Endothelial cell of umbilical vein (primary cell): ENCODE data around the gene PRSS56. TPM values are rescaled to one million over a fixed set of nuclear protein-coding genes. Genes with fewer than 3 reads are reported as not detected.

Experiments
- BruUV-seq: library from RNA; stranded (reverse); fragments of 400-500 nt; replicated peaks from 2 replicates; lab custom pipeline; 2021; lab: Mats Ljungman, UMichigan
- CTCF ChIA-PET: fragments of 300-600, 350-600 bp; sonication (Branson Sonifier 250); formaldehyde crosslinking; loops from one replicate; lab custom pipeline; 2021; ENCODE audit warnings: antibody characterized with exemption, inconsistent platforms; lab: Charles Lee
- POLR2A ChIA-PET: fragments of 300-600, 350-600 bp; sonication (Branson Sonifier 250); formaldehyde crosslinking; loops from one replicate; lab custom pipeline; 2021; ENCODE audit warnings: antibody characterized with exemption, inconsistent platforms; lab: Charles Lee
- DNase-seq: peaks from one replicate; pipeline ENCODE4 v3.0.0-alpha.2; 2011; ENCODE audit warnings: low read depth, low spot score
- FAIRE-seq: peaks from 2 replicates; lab custom pipeline; 2011; peaks lifted over from hg19 to GRCh38; lab: Jason Lieb, UNC
- H2AFZ ChIP-seq: 2 replicates; pipeline ENCODE4 v1.6.0; 2012; ENCODE audit warnings: low read depth, low read length, control low read depth, inconsistent platforms
- H3K27ac ChIP-seq: 2 replicates; pipeline ENCODE4 v1.5.1; 2011; ENCODE audit warnings: low read depth, mild to moderate bottlenecking, control low read depth, low read length, moderate library complexity; ENCODE audit not compliant: insufficient read depth
- H3K27me3 ChIP-seq, 2 experiments: 2 replicates each; pipeline versions ENCODE4 v1.6.0 to v1.6.1; 2011; ENCODE audit warnings: low read length in 2 of 2, mixed read lengths in 1 of 2; ENCODE audit not compliant: control insufficient read depth in 2 of 2, insufficient read depth in 2 of 2
- H3K36me3 ChIP-seq, 2 experiments: 2 replicates in 1 of 2; 3 replicates in 1 of 2; pipeline ENCODE4 v1.5.1; 2011; ENCODE audit warnings: low read length in 2 of 2, mild to moderate bottlenecking in 1 of 2, moderate library complexity in 1 of 2; ENCODE audit not compliant: control insufficient read depth in 2 of 2, insufficient read depth in 2 of 2; ENCODE audit errors: extremely low read depth in 1 of 2
- H3K4me1 ChIP-seq: 3 replicates; pipeline ENCODE4 v1.5.1; 2011; ENCODE audit warnings: mild to moderate bottlenecking, low read length; ENCODE audit not compliant: control insufficient read depth, insufficient read depth; ENCODE audit errors: extremely low read depth
- H3K4me2 ChIP-seq: 2 replicates; pipeline ENCODE4 v1.6.1; 2011; ENCODE audit warnings: low read length, control low read depth, mixed read lengths; ENCODE audit not compliant: insufficient read depth
- H3K4me3 ChIP-seq, 3 experiments: fragments of 200-600 bp in 1 of 3; sonication (generic), shearing (Covaris generic) in 1 of 3; replicated peaks in 1 of 3; 2 replicates each; pipeline ENCODE4 v1.5.1; 2011 to 2016; ENCODE audit warnings: control low read depth in 3 of 3, low read length in 3 of 3, mild to moderate bottlenecking in 2 of 3, inconsistent platforms in 1 of 3, low read depth in 1 of 3, moderate library complexity in 1 of 3; ENCODE audit not compliant: insufficient read depth in 1 of 3
- H3K79me2 ChIP-seq: 2 replicates; pipeline ENCODE4 v1.6.0; 2012; ENCODE audit warnings: low read length, inconsistent platforms; ENCODE audit not compliant: control insufficient read depth, insufficient read depth
- H3K9ac ChIP-seq: replicated peaks from 2 replicates; pipeline ENCODE3; 2011; ENCODE audit warnings: low read length, control low read depth; ENCODE audit not compliant: insufficient read depth; ENCODE audit errors: extremely low read depth
- H3K9me1 ChIP-seq: replicated peaks from 3 replicates; pipeline ENCODE4 v1.6.0; 2011; ENCODE audit warnings: mild to moderate bottlenecking, low read length; ENCODE audit not compliant: control insufficient read depth, insufficient read depth; ENCODE audit errors: extremely low read depth
- H3K9me3 ChIP-seq: replicated peaks from 2 replicates; pipeline ENCODE4 v1.5.1; 2012; ENCODE audit warnings: low read length, inconsistent platforms; ENCODE audit not compliant: control insufficient read depth, insufficient read depth
- H4K20me1 ChIP-seq: replicated peaks from 2 replicates; pipeline ENCODE3; 2011; ENCODE audit warnings: mild to moderate bottlenecking, low read length; ENCODE audit not compliant: control insufficient read depth, insufficient read depth; ENCODE audit errors: extremely low read depth
- EZH2 ChIP-seq: IDR thresholded peaks from 2 replicates; pipeline ENCODE4 v1.6.1; 2012; ENCODE audit warnings: borderline replicate concordance, low read depth, mild to moderate bottlenecking, moderate library complexity, low read length, inconsistent platforms; ENCODE audit not compliant: severe bottlenecking
- FOS ChIP-seq: IDR thresholded peaks from 2 replicates; pipeline ENCODE4 v1.6.1; 2011; ENCODE audit warnings: mild to moderate bottlenecking, low read length, moderate library complexity, borderline replicate concordance; ENCODE audit not compliant: insufficient read depth
- GATA2 ChIP-seq: IDR thresholded peaks from 2 replicates; pipeline ENCODE4 v1.7.0; 2011; ENCODE audit warnings: low read depth, mild to moderate bottlenecking, moderate library complexity, mixed read lengths, low read length; ENCODE audit not compliant: insufficient read length, insufficient read depth
- JUN ChIP-seq: IDR thresholded peaks from 2 replicates; pipeline ENCODE4 v1.6.1; 2011; ENCODE audit warnings: borderline replicate concordance, low read depth; ENCODE audit not compliant: insufficient read length, insufficient read depth
- MYC ChIP-seq: IDR thresholded peaks from one replicate; pipeline ENCODE4 v1.6.1; 2011; ENCODE audit warnings: mild to moderate bottlenecking, low read depth, low read length
- POLR2A ChIP-seq: IDR thresholded peaks from 2 replicates; pipeline ENCODE4 v1.6.1; 2012; ENCODE audit warnings: low read depth, mild to moderate bottlenecking, control low read depth, low read length
- POLR2AphosphoS5 ChIP-seq: IDR thresholded peaks from 2 replicates; pipeline ENCODE4 v1.6.1; 2012; ENCODE audit warnings: low read depth, mild to moderate bottlenecking, control low read depth, low read length, moderate library complexity; ENCODE audit not compliant: insufficient read depth
- dilution Hi-C: fragments of 300-500 bp; cut with MboI; formaldehyde crosslinking; loops from one replicate; pipeline ENCODE4 v1.15.0; 2019; ENCODE audit warnings: low sequenced_read_pairs; ENCODE audit not compliant: extremely low pct_ligation_motif_present
- intact Hi-C: fragments of 100-400 bp; cut with micrococcal nuclease; formaldehyde crosslinking; loops from one replicate; pipeline ENCODE4 v1.10.0; 2022
- polyA plus RNA-seq, 4 experiments: library from polyadenylated mRNA; depleted of rRNA in 3 of 4; stranded (reverse) in 3 of 4; unstranded in 1 of 4; fragments of >200 nt; gene quantifications; 2 replicates each; pipeline versions ENCODE4 v1.2.1 to v1.2.3, GENCODE V29; 2011 to 2012; ENCODE audit warnings: missing spikeins in 1 of 4
- total RNA-seq: library from RNA; stranded (reverse); gene quantifications from 2 replicates; pipeline ENCODE4 v1.2.3, GENCODE V29; 2021
- TF ChIP-seq, protein P1 (sequence below), 2 donors: IDR thresholded peaks; 1 replicate in 1 of 2; 2 replicates in 1 of 2; pipeline ENCODE4 v1.5.1; 2011; ENCODE audit warnings: low read length in 2 of 2, mild to moderate bottlenecking in 2 of 2, moderate library complexity in 2 of 2, control low read depth in 1 of 2, inconsistent platforms in 1 of 2, low read depth in 1 of 2; ENCODE audit not compliant: insufficient read depth in 1 of 2; ENCODE audit errors: extremely low read depth in 1 of 2
- TF ChIP-seq, protein P2 (sequence below): IDR thresholded peaks from 2 replicates; pipeline ENCODE4 v1.6.1; 2011; ENCODE audit not compliant: insufficient read depth, insufficient read length

PRSS56 gene
- total and polyA plus RNA-seq, 2 donors (not counting 3 experiments of a cell fraction or from before 2014, with no cell fraction given), result not detected

DNA sequence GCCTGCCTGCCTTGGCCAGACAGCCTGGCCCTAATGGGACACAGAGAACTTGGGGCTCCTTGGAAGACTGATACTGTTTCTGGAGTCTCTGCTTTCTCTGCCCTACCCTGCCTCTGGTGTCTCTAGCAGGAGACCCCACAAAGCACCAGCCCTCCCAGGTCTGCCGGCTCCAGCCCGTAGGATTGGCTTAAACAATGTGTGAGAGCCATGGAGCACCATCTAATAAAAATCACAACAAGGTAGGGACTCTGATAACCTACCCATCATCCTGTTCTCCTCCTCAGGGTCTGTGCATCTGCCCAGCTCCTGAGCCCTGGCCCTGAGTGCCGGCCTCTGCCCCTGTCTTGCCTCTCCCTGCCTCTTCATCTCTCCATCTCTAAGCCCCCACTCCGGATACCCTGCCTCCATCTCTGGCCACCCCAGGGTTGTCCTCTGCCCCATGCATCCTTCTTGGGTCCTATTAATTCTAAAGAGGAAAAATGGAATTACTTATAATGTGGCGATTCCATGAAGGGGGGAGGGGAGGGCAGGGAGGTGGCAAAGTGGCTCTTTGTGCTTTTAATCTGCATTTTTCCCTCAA, 31.4 kb upstream of the PRSS56 start:
- H3K4me1 ChIP-seq, result no peaks in the 10 kb centered on the region
- FAIRE-seq, result no peak
- DNase-seq, result no peak
- no peaks in the 10 kb centered on the region for H3K9me3 ChIP-seq
- no peak overlapping the region for H3K27ac ChIP-seq
- dilution Hi-C loops, result no loop called here
- no peak overlapping the region for H3K9ac ChIP-seq
- no peaks in the 10 kb centered on the region for H4K20me1 ChIP-seq
- H3K27me3 ChIP-seq, result peaks cover 32 to 48% of the 10 kb centered on the region in 2 experiments
- no peak overlapping the region for H3K4me2 ChIP-seq
- H3K36me3 ChIP-seq, result no peaks in the 10 kb centered on the region
- no peak for TF ChIP-seq POLR2AphosphoS5
- TF ChIP-seq, protein P1, sequence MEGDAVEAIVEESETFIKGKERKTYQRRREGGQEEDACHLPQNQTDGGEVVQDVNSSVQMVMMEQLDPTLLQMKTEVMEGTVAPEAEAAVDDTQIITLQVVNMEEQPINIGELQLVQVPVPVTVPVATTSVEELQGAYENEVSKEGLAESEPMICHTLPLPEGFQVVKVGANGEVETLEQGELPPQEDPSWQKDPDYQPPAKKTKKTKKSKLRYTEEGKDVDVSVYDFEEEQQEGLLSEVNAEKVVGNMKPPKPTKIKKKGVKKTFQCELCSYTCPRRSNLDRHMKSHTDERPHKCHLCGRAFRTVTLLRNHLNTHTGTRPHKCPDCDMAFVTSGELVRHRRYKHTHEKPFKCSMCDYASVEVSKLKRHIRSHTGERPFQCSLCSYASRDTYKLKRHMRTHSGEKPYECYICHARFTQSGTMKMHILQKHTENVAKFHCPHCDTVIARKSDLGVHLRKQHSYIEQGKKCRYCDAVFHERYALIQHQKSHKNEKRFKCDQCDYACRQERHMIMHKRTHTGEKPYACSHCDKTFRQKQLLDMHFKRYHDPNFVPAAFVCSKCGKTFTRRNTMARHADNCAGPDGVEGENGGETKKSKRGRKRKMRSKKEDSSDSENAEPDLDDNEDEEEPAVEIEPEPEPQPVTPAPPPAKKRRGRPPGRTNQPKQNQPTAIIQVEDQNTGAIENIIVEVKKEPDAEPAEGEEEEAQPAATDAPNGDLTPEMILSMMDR (IDR thresholded peaks at IDR 0.05; ENCODE audit: extremely low read depth in 1 of 2, insufficient read depth in 1 of 2, low read depth in 1 of 2, low read length in 2 of 2), result no peak
- TF ChIP-seq GATA2, result no peak
- TF ChIP-seq POLR2A, result no peak
- TF ChIP-seq FOS, result no peak
- TF ChIP-seq, protein P2, sequence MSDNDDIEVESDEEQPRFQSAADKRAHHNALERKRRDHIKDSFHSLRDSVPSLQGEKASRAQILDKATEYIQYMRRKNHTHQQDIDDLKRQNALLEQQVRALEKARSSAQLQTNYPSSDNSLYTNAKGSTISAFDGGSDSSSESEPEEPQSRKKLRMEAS, result no peak
- TF ChIP-seq JUN, result no peak
- TF ChIP-seq MYC, result no peak
- TF ChIP-seq EZH2, result no peak
- CTCF ChIA-PET, result no interaction called here
- no peak overlapping the region for H2AFZ ChIP-seq
- POLR2A ChIA-PET, result no interaction called here
- no peak overlapping the region for H3K4me3 ChIP-seq
- BruUV-seq, result no TSS peak
- H3K9me1 ChIP-seq, result no peaks in the 10 kb centered on the region
- no peaks in the 10 kb centered on the region for H3K79me2 ChIP-seq
- intact Hi-C loops, result no loop called here
